Fibroblast of lung (primary cell): ENCODE measurements around the gene KRT71. TPM values are rescaled to one million over a fixed set of nuclear protein-coding genes. Genes with fewer than 3 reads are reported as not detected.
"Not testable (repeated sequence)": the region's sequence is repeated elsewhere in the genome, so short reads cannot be mapped to it uniquely, and the experiment has no call there.

Experiments
- DNase-seq, 2 donors: peaks; one replicate each; pipeline versions ENCODE4 v3.0.0 to v3.0.0-alpha.2; 2010; ENCODE audit warnings: low read depth in 2 of 2
- H2AFZ ChIP-seq: 2 replicates; pipeline ENCODE4 v1.5.1; 2012; ENCODE audit warnings: low read length, control low read depth, inconsistent platforms
- H3K27ac ChIP-seq: 2 replicates; pipeline ENCODE4 v1.5.1; 2011; ENCODE audit warnings: low read length, control low read depth; ENCODE audit not compliant: insufficient read depth
- H3K27me3 ChIP-seq: 2 replicates; pipeline ENCODE4 v1.5.1; 2011; ENCODE audit warnings: mild to moderate bottlenecking, low read length; ENCODE audit not compliant: control insufficient read depth, insufficient read depth
- H3K36me3 ChIP-seq: 2 replicates; pipeline ENCODE4 v1.5.1; 2011; ENCODE audit warnings: low read length; ENCODE audit not compliant: control insufficient read depth, insufficient read depth
- H3K4me1 ChIP-seq: 2 replicates; pipeline ENCODE4 v1.5.1; 2011; ENCODE audit warnings: low read length; ENCODE audit not compliant: control insufficient read depth, insufficient read depth; ENCODE audit errors: extremely low read depth
- H3K4me2 ChIP-seq: 2 replicates; pipeline ENCODE4 v1.5.1; 2011; ENCODE audit warnings: low read length, control low read depth; ENCODE audit not compliant: insufficient read depth; ENCODE audit errors: extremely low read depth
- H3K4me3 ChIP-seq, 4 experiments: fragments of 200-600 bp in 1 of 4; sonication (generic) in 1 of 4; replicated peaks in 1 of 4; 2 replicates each; pipeline ENCODE4 v1.5.1; 2011 to 2016; ENCODE audit warnings: low read length in 4 of 4, low read depth in 3 of 4, mild to moderate bottlenecking in 3 of 4, control low read depth in 2 of 4, inconsistent platforms in 1 of 4, mixed read lengths in 1 of 4; ENCODE audit not compliant: insufficient read depth in 1 of 4; ENCODE audit errors: control extremely low read depth in 1 of 4
- H3K79me2 ChIP-seq: 2 replicates; pipeline ENCODE4 v1.5.1; 2012; ENCODE audit warnings: mild to moderate bottlenecking, low read length, inconsistent platforms; ENCODE audit not compliant: control insufficient read depth, insufficient read depth
- H3K9ac ChIP-seq: 2 replicates; pipeline ENCODE4 v1.5.1; 2011; ENCODE audit warnings: mild to moderate bottlenecking, low read length, control low read depth; ENCODE audit not compliant: insufficient read depth
- H3K9me3 ChIP-seq: 2 replicates; pipeline ENCODE4 v1.5.1; 2012; ENCODE audit warnings: low read depth, low read length; ENCODE audit not compliant: control insufficient read depth, insufficient read depth
- H4K20me1 ChIP-seq: 2 replicates; pipeline ENCODE4 v1.5.1; 2011; ENCODE audit warnings: low read length; ENCODE audit not compliant: control insufficient read depth, insufficient read depth; ENCODE audit errors: extremely low read depth
- EZH2 ChIP-seq: IDR thresholded peaks from 2 replicates; pipeline ENCODE4 v1.5.1; 2012; ENCODE audit warnings: low read length, control low read depth, mild to moderate bottlenecking; ENCODE audit errors: missing control alignments
- polyA plus RNA-seq, 2 donors: library from polyadenylated mRNA; depleted of rRNA in 1 of 2; stranded (reverse) in 1 of 2; unstranded in 1 of 2; fragments of >200 nt; gene quantifications; 2 replicates each; pipeline ENCODE4 v1.2.1, GENCODE V29; 2011 to 2012; ENCODE audit warnings: missing spikeins in 1 of 2
- total RNA-seq: library from RNA; depleted of rRNA; stranded (reverse); fragments of >200 nt; gene quantifications from 2 replicates; pipeline ENCODE4 v1.2.1, GENCODE V29; 2014
- TF ChIP-seq, protein P1 (sequence below), 2 donors: IDR thresholded peaks in 1 of 2; conservative IDR thresholded peaks in 1 of 2; 1 replicate in 1 of 2; 2 replicates in 1 of 2; pipeline ENCODE4 v1.5.1; 2011 to 2012; ENCODE audit warnings: low read length in 2 of 2, control low read depth in 1 of 2, inconsistent platforms in 1 of 2, low read depth in 1 of 2, mild to moderate bottlenecking in 1 of 2

KRT71 gene
- total and polyA plus RNA-seq, 2 donors (not counting 1 experiment from before 2014, with no cell fraction given) = not detected

DNA sequence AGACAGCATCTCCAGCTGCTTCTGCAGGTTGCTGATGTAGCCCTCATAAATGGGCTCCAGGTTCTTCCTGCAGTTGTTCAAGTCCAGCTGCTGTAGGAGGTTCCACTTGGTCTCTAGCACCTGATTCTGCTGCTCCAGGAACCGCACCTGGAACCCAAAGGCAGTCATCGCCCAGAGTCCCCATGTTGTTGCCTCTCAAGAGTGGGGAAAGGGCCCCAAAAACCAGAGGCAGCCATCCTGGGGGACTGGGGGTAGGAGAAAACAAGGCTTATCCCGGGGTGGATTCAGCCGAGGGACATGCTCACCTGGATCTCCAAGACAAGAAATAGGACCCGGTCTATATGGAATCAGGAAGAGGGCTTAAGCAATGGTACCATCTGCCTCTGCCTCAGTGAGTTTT lies 46.0 kb upstream of the KRT71 start:
- Histone ChIP-seq H3K4me1 (no peaks in the 10 kb centered on the region), H3K9me3 (no peaks in the 10 kb centered on the region), H3K9ac (no peak overlapping the region), H3K4me3 (no peak overlapping the region), H3K27ac (no peak overlapping the region), H3K36me3 (no peaks in the 10 kb centered on the region), H3K4me2 (no peak overlapping the region), H3K79me2 (no peaks in the 10 kb centered on the region), H4K20me1 (no peaks in the 10 kb centered on the region), H2AFZ (no peak overlapping the region), H3K27me3 (peaks cover 15% of the 10 kb centered on the region)
- DNase-seq = no peak
- TF ChIP-seq EZH2 = no peak
- TF ChIP-seq, protein P1, sequence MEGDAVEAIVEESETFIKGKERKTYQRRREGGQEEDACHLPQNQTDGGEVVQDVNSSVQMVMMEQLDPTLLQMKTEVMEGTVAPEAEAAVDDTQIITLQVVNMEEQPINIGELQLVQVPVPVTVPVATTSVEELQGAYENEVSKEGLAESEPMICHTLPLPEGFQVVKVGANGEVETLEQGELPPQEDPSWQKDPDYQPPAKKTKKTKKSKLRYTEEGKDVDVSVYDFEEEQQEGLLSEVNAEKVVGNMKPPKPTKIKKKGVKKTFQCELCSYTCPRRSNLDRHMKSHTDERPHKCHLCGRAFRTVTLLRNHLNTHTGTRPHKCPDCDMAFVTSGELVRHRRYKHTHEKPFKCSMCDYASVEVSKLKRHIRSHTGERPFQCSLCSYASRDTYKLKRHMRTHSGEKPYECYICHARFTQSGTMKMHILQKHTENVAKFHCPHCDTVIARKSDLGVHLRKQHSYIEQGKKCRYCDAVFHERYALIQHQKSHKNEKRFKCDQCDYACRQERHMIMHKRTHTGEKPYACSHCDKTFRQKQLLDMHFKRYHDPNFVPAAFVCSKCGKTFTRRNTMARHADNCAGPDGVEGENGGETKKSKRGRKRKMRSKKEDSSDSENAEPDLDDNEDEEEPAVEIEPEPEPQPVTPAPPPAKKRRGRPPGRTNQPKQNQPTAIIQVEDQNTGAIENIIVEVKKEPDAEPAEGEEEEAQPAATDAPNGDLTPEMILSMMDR (conservative IDR thresholded peaks at IDR 0.05 in 1 of 2, IDR thresholded peaks at IDR 0.05 in 1 of 2; ENCODE audit: low read depth in 1 of 2, low read length in 2 of 2) = no peak

DNA sequence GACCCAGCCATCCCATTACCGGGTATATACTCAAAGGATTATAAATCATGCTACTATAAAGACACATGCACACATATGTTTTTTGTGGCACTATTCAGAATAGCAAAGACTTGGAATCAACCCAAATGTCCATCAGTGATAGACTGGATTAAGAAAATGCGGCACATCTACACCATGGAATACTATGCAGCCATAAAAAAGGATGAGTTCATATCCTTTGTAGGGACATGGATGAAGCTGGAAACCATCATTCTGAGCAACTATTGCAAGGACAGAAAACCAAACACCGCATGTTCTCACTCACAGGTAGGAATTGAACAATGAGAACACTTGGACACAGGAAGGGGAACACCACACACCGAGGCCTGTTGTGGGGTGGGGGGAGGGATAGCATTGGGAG lies 41.3 kb upstream of the KRT71 start:
- H3K27me3 ChIP-seq, H3K9me3 ChIP-seq, H3K4me1 ChIP-seq, H3K4me3 ChIP-seq, H3K36me3 ChIP-seq, DNase-seq, H4K20me1 ChIP-seq, H3K9ac ChIP-seq, H3K27ac ChIP-seq, H3K79me2 ChIP-seq, H2AFZ ChIP-seq, H3K4me2 ChIP-seq: not testable (repeated sequence)

DNA sequence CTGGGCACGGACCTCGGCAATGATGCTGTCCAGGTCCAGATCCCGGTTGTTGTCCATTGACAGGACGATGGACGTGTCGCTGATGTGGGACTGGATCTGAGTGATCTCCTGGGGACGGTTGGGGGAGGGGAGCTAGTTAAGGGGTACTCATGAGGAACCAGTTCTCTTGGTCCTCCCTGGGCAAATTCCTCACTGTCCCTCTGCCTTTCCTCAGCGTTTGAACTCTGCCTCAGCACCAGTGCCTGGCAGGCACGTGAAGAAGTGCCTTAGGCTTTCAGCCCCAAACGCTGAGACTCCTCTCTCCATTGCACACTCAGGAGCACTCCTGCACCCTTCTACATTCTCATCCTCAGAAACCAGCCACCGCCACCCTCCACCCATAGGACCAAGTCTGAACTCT lies 38.6 kb upstream of the KRT71 start:
- H3K79me2 ChIP-seq = no peaks in the 10 kb centered on the region
- no peak overlapping the region for H3K9ac ChIP-seq

DNA sequence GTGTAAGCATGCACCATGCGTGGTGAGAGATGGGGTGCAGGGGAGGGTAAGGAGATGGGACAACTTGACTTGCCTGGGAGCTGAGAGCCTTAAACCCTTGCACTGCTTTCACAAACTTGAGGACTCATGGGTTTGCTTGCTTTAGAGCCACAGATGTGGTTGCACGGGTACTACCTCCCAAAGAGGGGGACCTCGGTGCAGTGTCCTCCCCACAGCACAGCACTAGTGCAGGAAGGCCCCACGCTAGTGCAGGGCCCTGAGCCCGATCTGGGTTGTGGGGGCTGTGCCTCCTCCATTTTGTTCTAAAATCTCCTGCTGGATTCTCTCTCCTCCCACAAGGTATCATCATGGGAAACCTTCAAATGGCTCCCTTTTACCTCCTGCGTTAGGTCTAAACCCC lies 37.1 kb upstream of the KRT71 start:
- no peak overlapping the region for H3K9ac ChIP-seq
- H3K4me2 ChIP-seq = no peak overlapping the region
- H4K20me1 ChIP-seq = no peaks in the 10 kb centered on the region
- no peaks in the 10 kb centered on the region for H3K4me1 ChIP-seq
- no peaks in the 10 kb centered on the region for H3K79me2 ChIP-seq
- H3K27me3 ChIP-seq = no peaks in the 10 kb centered on the region
- no peaks in the 10 kb centered on the region for H3K9me3 ChIP-seq
- TF ChIP-seq EZH2 = no peak
- TF ChIP-seq, protein P1 (conservative IDR thresholded peaks at IDR 0.05 in 1 of 2, IDR thresholded peaks at IDR 0.05 in 1 of 2; ENCODE audit: low read depth in 1 of 2, low read length in 2 of 2) = no peak
- no peak overlapping the region for H2AFZ ChIP-seq
- no peak overlapping the region for H3K27ac ChIP-seq
- H3K36me3 ChIP-seq = no peaks in the 10 kb centered on the region
- no peak for DNase-seq
- H3K4me3 ChIP-seq = no peak overlapping the region

More for the DNA sequence above, 38.6 kb upstream of the KRT71 start:
- H3K4me2 ChIP-seq = no peak overlapping the region
- no peaks in the 10 kb centered on the region for H3K36me3 ChIP-seq
- H4K20me1 ChIP-seq = no peaks in the 10 kb centered on the region
- TF ChIP-seq EZH2 = no peak
- no peaks in the 10 kb centered on the region for H3K9me3 ChIP-seq
- DNase-seq = no peak
- no peak overlapping the region for H3K4me3 ChIP-seq
- no peaks in the 10 kb centered on the region for H3K4me1 ChIP-seq
- no peak overlapping the region for H2AFZ ChIP-seq
- no peaks in the 10 kb centered on the region for H3K27me3 ChIP-seq
- no peak overlapping the region for H3K27ac ChIP-seq
